GM21717 (cell line): ENCODE data around the gene HOXD9.

Source experiments
- ATAC-seq: cut with Tn5 transposase; IDR thresholded peaks from one replicate; pipeline ENCODE4 v1.9.1; 2021; ENCODE audit warnings: mild to moderate bottlenecking, moderate library complexity; ENCODE audit not compliant: unreplicated experiment

HOXD9 gene

GRCh38 chr2:176098366-176099158 is 24.0 kb upstream of the HOXD9 start:
- ATAC-seq, result no peak

GRCh38 chr2:176099159-176099727 is 23.3 kb upstream of the HOXD9 start:
- ATAC-seq, result no peak

GRCh38 chr2:176099728-176100546 is 22.6 kb upstream of the HOXD9 start, which contains the start of gene HOXD12:
Gene HOXD12, plus strand, starts transcription at chr2:176099795. Its CDS starts 7 bp downstream, at chr2:176099802.
- ATAC-seq, result no peak

- no peak for ATAC-seq
These were observed 21.9 kb upstream of the HOXD9 start for GRCh38 chr2:176100547-176101140.

GRCh38 chr2:176101216-176101830 is 21.2 kb upstream of the HOXD9 start:
- ATAC-seq, result no peak

GRCh38 chr2:176101842-176102241 is 20.7 kb upstream of the HOXD9 start:
- ATAC-seq, result no peak

GRCh38 chr2:176102309-176102866 is 20.1 kb upstream of the HOXD9 start:
- ATAC-seq, result no peak

GRCh38 chr2:176103194-176103593 is 19.3 kb upstream of the HOXD9 start:
- ATAC-seq, result no peak

- ATAC-seq, result no peak
These were observed 18.7 kb upstream of the HOXD9 start for GRCh38 chr2:176103742-176104315.

- ATAC-seq, result no peak
These were observed 18.0 kb upstream of the HOXD9 start for GRCh38 chr2:176104316-176105077.

GRCh38 chr2:176105078-176105729 is 17.3 kb upstream of the HOXD9 start:
- no peak for ATAC-seq

GRCh38 chr2:176105730-176106580 is 16.6 kb upstream of the HOXD9 start:
- no peak for ATAC-seq

- no peak for ATAC-seq
These were observed 15.7 kb upstream of the HOXD9 start, which contains the start of gene HOXD11 for GRCh38 chr2:176106581-176107539. Gene HOXD11, plus strand, starts transcription at chr2:176107280. Its CDS starts 76 bp downstream, at chr2:176107356.

- no peak for ATAC-seq
These were observed 14.8 kb upstream of the HOXD9 start for GRCh38 chr2:176107731-176108181.

GRCh38 chr2:176109192-176109901 is 13.2 kb upstream of the HOXD9 start:
- no peak for ATAC-seq

GRCh38 chr2:176109946-176110345 is 12.6 kb upstream of the HOXD9 start:
- no peak for ATAC-seq
